Astrocyte (in vitro differentiated cells and primary cell): Measurements from ENCODE around the gene RBSN.

Experiments used
- CTCF ChIP-seq: IDR thresholded peaks from 2 replicates; pipeline ENCODE4 v1.5.1; 2011; ENCODE audit warnings: low read depth, mild to moderate bottlenecking, inconsistent platforms, low read length, moderate library complexity; ENCODE audit not compliant: insufficient read depth
- EZH2 ChIP-seq: IDR thresholded peaks from 2 replicates; pipeline ENCODE4 v1.6.1; 2012; ENCODE audit warnings: mild to moderate bottlenecking, low read length, inconsistent platforms; ENCODE audit not compliant: insufficient read depth

DNA sequence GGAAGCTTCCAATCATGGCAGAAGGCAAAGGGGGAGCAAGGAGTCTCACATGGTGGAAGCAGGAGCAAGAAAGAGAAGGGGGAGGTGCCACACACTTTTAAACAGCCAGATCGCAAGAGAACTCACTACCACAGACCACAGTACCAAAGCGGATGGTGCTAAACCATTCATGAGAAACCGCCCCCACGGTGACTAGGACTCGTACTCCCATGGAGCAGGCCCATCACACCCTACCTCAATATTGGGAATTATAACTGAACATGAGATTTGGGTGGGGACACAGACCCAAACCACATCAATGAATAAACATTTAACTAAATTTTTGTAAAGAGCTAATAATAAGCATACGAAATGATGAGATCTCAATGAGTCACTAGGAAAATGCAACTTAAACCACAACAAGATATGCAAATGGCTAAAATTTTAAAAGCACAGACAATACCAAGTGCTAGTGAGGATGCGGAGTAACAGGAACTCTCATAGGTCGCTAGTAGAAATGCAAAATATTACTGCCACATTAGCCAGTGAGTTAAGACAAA lies 43.9 kb downstream of the RBSN start:
- no peak for TF ChIP-seq CTCF
- TF ChIP-seq EZH2: no peak
